Hepatocyte (in vitro differentiated cells): ENCODE measurements around the gene RAB11FIP5. TPM values are rescaled to one million over a fixed set of nuclear protein-coding genes. Genes with fewer than 3 reads are reported as not detected.
A peak's percentile ranks its signal among the peaks of the same experiment; 100 is the strongest.

Experiments
- DNase-seq: peaks from one replicate; pipeline ENCODE4 v3.0.0-alpha.2; 2016; ENCODE audit warnings: low spot score
- H2AFZ ChIP-seq: fragments of 200-600 bp; sonication (generic); 2 replicates; pipeline ENCODE4 v1.6.0; 2016; ENCODE audit warnings: antibody characterized with exemption, mild to moderate bottlenecking
- H3K27ac ChIP-seq: fragments of 200-600 bp; sonication (generic); 2 replicates; pipeline ENCODE4 v1.5.1; 2016; ENCODE audit warnings: mild to moderate bottlenecking
- H3K27me3 ChIP-seq: fragments of 200-600 bp; sonication (generic); 2 replicates; pipeline ENCODE4 v1.6.1; 2016
- H3K36me3 ChIP-seq: fragments of 200-600 bp; sonication (generic); replicated peaks from 2 replicates; pipeline ENCODE4 v1.5.1; 2016; ENCODE audit warnings: low read depth; ENCODE audit not compliant: insufficient read depth
- H3K4me1 ChIP-seq: fragments of 200-600 bp; sonication (generic); 2 replicates; pipeline ENCODE4 v1.5.1; 2016; ENCODE audit warnings: mild to moderate bottlenecking, moderate library complexity; ENCODE audit not compliant: insufficient read depth
- H3K4me2 ChIP-seq: fragments of 200-600 bp; sonication (generic); 2 replicates; pipeline ENCODE4 v1.6.0; 2016
- H3K4me3 ChIP-seq: fragments of 200-600 bp; sonication (generic); 2 replicates; pipeline ENCODE4 v1.5.1; 2016; ENCODE audit warnings: mild to moderate bottlenecking
- H3K79me2 ChIP-seq: fragments of 200-600 bp; sonication (generic); 2 replicates; pipeline ENCODE4 v1.6.0; 2017; ENCODE audit warnings: mild to moderate bottlenecking
- H3K9me2 ChIP-seq: fragments of 200-600 bp; sonication (generic); replicated peaks from 2 replicates; pipeline ENCODE4 v1.6.0; 2017; ENCODE audit warnings: mild to moderate bottlenecking; ENCODE audit not compliant: insufficient read depth
- H3K9me3 ChIP-seq: fragments of 200-600 bp; sonication (generic); 2 replicates; pipeline ENCODE4 v1.5.1; 2016; ENCODE audit warnings: low read depth, mild to moderate bottlenecking
- H4K20me1 ChIP-seq: fragments of 200-600 bp; sonication (generic); 2 replicates; pipeline ENCODE4 v1.6.0; 2016; ENCODE audit warnings: mild to moderate bottlenecking; ENCODE audit not compliant: insufficient read depth, poor library complexity, severe bottlenecking
- EZH2 ChIP-seq: fragments of 200-600 bp; sonication (generic); IDR thresholded peaks from 2 replicates; pipeline ENCODE4 v1.6.1; 2016; ENCODE audit warnings: antibody characterized with exemption, mild to moderate bottlenecking, borderline replicate concordance
- EZH2phosphoT487 ChIP-seq: fragments of 200-600 bp; sonication (generic); IDR thresholded peaks from one replicate; pipeline ENCODE4 v1.6.1; 2018; ENCODE audit warnings: antibody characterized with exemption, mild to moderate bottlenecking, low read depth, moderate library complexity; ENCODE audit not compliant: unreplicated experiment, severe bottlenecking
- WGBS: methylation state at CpG from one replicate; pipeline ENCODE4 v1.1.6; 2016; ENCODE audit warnings: low lambda C conversion rate; ENCODE audit errors: missing lambda C conversion rate; 5-methylcytosine and 5-hydroxymethylcytosine counted together
- polyA plus RNA-seq: library from polyadenylated mRNA; unstranded; fragments of >200 nt; fragmentation: Nextera tagmentation; extraction: Ambion mirVana; gene quantifications from 2 replicates; pipeline ENCODE4 v1.2.1, GENCODE V29; 2016
- total RNA-seq: library from RNA; depleted of rRNA; stranded (reverse); fragments of >200 nt; gene quantifications from 2 replicates; pipeline ENCODE4 v1.2.3, GENCODE V29; 2014
- TF ChIP-seq, protein P1 (sequence below): fragments of 200-600 bp; sonication (generic); IDR thresholded peaks from 2 replicates; pipeline ENCODE4 v1.5.1; 2016; ENCODE audit warnings: antibody characterized with exemption, mild to moderate bottlenecking; ENCODE audit not compliant: poor library complexity

RAB11FIP5 gene
- total and polyA plus RNA-seq, 2 experiments from 2014 or later, result 33.5 to 33.7 TPM

DNA sequence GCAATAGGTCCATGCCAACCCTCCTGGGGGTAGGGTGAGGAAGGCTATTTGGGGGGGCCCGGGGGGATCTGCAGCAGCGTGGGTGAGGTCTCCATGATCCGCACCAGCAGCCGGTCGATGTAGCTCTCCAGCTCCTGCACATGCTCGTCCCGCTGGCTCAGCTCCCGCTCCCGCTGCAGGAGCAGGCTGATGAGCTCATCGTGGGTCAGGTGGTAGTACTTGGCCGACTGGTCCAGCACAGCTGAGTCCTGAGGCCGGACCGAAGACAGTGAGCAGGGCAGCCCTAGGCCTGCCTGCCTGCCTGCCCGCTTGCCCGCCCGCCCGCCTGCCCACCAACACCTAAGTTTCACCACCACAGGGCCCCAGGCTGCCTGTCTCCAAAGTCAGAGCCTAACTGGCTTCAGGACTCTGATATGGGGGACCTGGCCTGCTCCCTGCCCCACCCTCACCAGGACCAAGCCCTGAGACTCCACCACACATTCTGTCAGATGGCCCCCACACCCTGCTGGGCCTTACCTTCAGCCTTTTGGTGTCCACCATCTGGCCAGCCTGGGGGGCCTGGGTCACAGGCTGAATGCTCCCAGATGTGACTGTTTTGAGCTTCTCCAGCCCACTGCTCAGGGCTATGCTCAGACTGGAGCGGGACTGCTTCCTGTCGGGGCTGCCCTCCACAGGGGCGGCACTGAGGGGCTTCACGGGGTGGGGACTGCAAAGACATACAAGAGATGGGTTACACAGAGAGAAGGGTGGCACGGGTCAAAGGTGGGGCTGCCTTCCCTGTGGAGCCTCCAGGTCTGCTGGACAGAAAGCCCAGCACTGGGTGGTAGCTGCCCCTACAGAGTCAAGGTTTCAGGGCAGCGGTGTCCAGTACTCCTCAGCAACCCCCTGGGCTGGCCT is 37.0 kb downstream of the RAB11FIP5 start:
- peaks cover 8% of the 10 kb centered on the region for H3K4me1 ChIP-seq

DNA sequence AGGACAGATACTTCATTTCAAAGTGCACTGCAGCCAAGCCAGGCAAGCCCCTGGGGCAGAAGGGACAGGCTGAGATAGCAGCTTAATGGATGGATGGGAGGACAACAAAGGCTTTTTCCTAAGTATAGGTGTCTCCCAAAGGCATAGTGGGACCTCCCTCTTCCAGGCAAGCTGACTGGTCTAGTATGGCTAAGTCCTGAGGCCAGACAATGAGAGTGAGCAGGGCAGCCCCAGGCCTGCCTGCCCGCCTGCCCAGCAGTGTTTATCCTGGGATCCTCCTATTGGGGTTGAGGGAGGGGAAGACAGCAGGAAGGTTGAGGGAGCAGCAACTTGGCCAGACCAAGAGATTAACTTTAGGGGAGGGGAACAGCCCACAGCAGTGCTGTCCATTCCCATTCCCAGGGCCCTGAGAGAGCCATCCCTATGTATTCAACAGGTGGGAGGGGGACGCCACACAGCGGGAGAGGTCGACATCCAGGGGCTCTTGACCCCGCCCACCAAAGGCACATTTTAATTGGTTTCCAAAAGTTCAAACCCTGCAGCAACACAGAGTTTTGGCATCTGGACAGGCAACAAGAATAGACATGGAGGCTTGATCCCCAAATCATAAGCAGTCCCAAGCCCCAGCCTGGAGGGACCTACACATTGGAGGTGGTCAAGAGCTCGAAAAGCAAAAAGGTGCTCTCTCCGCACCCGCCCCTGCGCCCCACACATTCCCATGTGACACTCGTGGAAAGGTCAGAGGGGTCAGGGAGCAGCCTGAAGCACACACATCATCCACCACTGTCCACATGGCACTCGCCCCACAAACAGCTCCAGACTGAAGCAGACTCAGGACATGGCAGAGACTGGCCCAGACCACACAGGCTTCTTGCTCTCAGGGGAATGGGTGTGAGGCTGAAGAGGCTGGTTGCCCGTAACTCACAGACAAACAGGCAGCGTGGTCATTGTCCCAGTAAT is 38.4 kb downstream of the RAB11FIP5 start:
- H3K79me2 ChIP-seq, result peaks cover 16% of the 10 kb centered on the region
- TF ChIP-seq EZH2phosphoT487 (no peak), EZH2 (no peak)
- TF ChIP-seq, protein P1, sequence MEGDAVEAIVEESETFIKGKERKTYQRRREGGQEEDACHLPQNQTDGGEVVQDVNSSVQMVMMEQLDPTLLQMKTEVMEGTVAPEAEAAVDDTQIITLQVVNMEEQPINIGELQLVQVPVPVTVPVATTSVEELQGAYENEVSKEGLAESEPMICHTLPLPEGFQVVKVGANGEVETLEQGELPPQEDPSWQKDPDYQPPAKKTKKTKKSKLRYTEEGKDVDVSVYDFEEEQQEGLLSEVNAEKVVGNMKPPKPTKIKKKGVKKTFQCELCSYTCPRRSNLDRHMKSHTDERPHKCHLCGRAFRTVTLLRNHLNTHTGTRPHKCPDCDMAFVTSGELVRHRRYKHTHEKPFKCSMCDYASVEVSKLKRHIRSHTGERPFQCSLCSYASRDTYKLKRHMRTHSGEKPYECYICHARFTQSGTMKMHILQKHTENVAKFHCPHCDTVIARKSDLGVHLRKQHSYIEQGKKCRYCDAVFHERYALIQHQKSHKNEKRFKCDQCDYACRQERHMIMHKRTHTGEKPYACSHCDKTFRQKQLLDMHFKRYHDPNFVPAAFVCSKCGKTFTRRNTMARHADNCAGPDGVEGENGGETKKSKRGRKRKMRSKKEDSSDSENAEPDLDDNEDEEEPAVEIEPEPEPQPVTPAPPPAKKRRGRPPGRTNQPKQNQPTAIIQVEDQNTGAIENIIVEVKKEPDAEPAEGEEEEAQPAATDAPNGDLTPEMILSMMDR, result no peak
- DNase-seq, result peak; percentile 3
- no peak overlapping the region for H3K4me3 ChIP-seq
- H3K4me1 ChIP-seq, result peaks cover 13% of the 10 kb centered on the region
- no peak overlapping the region for H3K27ac ChIP-seq
- no peaks in the 10 kb centered on the region for H3K27me3 ChIP-seq
- H3K9me3 ChIP-seq, result no peaks in the 10 kb centered on the region
- H3K4me2 ChIP-seq, result no peak overlapping the region
- no peak overlapping the region for H2AFZ ChIP-seq
- H3K36me3 ChIP-seq, result no peaks in the 10 kb centered on the region
- no peaks in the 10 kb centered on the region for H4K20me1 ChIP-seq
- WGBS, result 89% methylated on average over 13 of the region's 13 CpGs
- H3K9me2 ChIP-seq, result no peaks in the 10 kb centered on the region

More for the DNA sequence above, 37.0 kb downstream of the RAB11FIP5 start:
- Histone ChIP-seq H4K20me1 (no peaks in the 10 kb centered on the region), H3K9me2 (no peaks in the 10 kb centered on the region), H3K36me3 (no peaks in the 10 kb centered on the region), H3K27me3 (no peaks in the 10 kb centered on the region), H3K4me3 (no peak overlapping the region), H2AFZ (no peak overlapping the region), H3K27ac (no peak overlapping the region), H3K4me2 (no peak overlapping the region), H3K79me2 (peaks cover 3% of the 10 kb centered on the region), H3K9me3 (no peaks in the 10 kb centered on the region)
- no peak for DNase-seq
- 89% methylated on average over 13 of the region's 23 CpGs for WGBS
- TF ChIP-seq EZH2phosphoT487 (no peak), EZH2 (no peak)
- TF ChIP-seq, protein P1, result no peak

DNA sequence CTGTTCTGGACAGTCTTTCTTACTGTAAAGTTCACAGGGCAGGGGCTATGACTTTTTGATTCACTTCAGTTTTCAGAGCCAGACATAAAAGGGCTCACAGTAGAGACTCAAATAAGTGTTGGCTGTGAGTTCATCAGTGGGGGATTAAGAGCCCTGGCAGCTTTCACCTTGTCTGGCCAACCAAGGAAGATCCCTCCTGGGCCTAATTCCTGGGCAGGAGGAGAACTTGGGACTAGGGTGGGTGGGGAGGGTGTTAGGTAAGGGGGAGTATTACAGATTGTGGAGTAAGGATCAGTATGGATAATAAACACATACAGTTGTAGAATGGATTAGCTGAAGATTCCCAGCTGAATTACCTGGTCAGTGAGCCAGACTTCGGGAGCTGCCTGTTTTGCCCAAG is 40.3 kb downstream of the RAB11FIP5 start:
- H4K20me1 ChIP-seq, result no peaks in the 10 kb centered on the region
- no peaks in the 10 kb centered on the region for H3K9me3 ChIP-seq
- peak overlapping the region; percentile 89 for H3K27ac ChIP-seq
- H3K4me3 ChIP-seq, result peak overlapping the region; percentile 86
- DNase-seq, result no peak
- H3K79me2 ChIP-seq, result peaks cover 36% of the 10 kb centered on the region
- peaks cover 18% of the 10 kb centered on the region for H3K4me1 ChIP-seq
- no peaks in the 10 kb centered on the region for H3K36me3 ChIP-seq
- WGBS, result 92% methylated on average over 1 of the region's 1 CpG
- H3K4me2 ChIP-seq, result peak overlapping the region; percentile 94
- no peaks in the 10 kb centered on the region for H3K9me2 ChIP-seq
- TF ChIP-seq, protein P1, result no peak
- TF ChIP-seq EZH2phosphoT487 (no peak), EZH2 (no peak)
- H3K27me3 ChIP-seq, result no peaks in the 10 kb centered on the region
- H2AFZ ChIP-seq, result no peak overlapping the region
